Stimulated activated CD4-positive, alpha-beta T cell treated with anti-CD3 and anti-CD28 coated beads, TNF-alpha, amount 100 ng/mL, for 24 hours (primary cell): ENCODE data around the gene KCNE3.

Source experiments
- DNase-seq, 3 experiments: peaks; one replicate each; pipeline ENCODE4 v3.0.0-alpha.2; 2020; ENCODE audit warnings: low read depth in 3 of 3

The KCNE3 gene, protein sequence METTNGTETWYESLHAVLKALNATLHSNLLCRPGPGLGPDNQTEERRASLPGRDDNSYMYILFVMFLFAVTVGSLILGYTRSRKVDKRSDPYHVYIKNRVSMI

DNA sequence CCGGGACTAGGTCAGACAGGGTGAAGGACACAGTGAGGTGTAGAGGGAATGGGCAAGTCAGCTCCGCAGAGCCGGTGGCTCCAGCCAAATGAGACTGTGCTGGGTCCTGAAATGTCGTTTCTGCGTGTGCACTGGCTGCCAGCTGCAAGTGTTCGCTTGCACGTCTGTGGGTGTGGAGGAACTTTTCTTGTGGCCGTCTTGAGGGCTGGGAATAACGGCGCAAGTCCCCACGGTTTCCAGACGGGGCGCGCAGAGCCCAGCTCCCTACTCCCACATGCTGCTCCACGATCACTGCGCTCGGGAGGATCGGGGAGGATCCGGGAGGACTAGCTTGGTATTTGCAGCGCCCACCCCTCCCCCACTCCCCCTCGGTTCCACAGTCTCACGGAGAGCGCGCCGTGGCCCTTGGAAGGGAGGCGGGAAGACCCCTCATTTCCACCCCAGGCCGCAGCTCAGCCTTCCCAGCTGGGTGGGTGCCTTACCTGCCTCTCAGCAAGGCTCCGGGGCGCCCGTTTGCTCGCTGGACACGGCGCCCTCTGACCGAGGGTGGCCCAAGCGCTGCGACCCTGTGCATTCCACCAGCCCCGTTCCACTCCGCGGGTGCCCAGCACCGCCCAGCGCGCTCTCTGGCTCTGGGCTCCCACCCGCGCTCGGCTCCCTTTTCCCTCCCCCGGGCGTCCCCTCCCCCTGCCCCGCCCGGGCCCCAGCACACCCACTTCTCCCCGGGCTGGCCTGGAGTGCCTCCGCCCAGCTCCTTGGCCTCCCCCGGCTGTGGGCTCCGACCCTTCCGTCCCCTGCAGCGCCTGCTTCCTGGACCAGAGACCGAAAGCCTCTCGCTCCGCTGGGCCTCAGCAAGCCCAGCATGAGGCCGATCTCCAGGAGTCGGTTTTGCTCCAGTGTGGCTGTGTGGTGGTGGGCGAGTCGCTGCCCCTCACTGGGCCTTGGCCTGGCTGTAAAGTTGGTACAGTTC is at the start of gene KCNE3:
Gene KCNE3, minus strand, starts transcription at position 634 of the 970 bp plus-strand sequence. CDS start 9,986 bp downstream, outside the sequence.
- no peak for DNase-seq

DNA sequence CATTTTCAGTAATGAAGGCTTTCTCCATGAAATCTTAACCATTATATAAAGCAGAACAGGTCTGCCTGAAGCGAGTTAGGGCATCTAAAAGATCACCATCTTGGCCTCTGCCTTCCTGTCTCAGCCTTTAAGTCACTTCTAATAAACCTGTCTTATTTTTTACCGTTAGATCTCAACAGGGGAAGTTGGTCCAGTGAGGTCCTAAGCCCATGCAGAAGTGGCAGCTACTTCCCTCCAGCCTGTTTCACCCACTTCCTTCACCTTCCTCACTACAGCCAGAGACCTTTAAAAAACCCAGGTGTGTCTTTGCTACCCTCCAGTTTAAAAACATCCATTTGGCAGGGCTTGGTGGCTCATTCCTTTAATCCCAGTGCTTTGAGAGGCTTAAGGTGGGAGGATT is 40.2 kb upstream of the KCNE3 start:
- DNase-seq, result no peak

DNA sequence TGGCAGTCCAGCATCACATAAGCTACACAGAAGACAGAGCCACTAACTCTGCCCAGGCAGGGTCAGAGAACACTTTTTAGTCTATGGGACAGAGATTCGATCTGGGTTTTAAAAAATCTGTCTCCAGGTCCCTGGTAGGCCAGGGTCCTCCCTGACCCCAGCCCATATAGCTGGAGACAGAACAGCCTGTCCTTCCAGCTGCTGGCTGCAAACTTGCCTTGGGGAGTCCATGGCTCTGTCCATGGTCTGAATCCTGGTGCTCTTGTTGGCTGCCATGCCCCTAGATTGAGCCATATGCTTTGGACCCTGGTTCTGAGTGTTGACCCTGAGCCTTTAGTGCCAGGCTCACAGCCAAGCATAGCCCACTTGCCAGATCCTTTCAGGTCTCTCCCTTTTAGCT is 39.5 kb upstream of the KCNE3 start:
- DNase-seq, result no peak

DNA sequence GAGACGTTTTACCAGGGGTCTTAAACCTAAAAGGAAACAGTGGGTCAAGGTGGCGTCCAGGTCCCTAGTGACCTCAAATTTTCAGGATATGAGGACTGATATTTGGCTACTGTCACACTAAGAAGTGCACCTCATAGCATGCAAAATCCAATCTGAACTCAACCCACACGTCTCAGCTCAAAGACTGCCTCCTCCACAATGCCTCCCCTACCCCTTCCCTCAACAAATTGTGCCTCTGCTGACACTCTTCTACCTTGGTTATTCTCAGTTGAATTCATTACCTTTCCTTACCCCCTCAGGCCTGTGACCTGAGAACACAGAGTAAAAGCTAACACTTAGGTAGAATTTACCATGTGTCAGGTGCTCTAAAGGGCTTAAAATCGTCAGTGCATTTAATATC is 38.6 kb upstream of the KCNE3 start:
- DNase-seq, result no peak

DNA sequence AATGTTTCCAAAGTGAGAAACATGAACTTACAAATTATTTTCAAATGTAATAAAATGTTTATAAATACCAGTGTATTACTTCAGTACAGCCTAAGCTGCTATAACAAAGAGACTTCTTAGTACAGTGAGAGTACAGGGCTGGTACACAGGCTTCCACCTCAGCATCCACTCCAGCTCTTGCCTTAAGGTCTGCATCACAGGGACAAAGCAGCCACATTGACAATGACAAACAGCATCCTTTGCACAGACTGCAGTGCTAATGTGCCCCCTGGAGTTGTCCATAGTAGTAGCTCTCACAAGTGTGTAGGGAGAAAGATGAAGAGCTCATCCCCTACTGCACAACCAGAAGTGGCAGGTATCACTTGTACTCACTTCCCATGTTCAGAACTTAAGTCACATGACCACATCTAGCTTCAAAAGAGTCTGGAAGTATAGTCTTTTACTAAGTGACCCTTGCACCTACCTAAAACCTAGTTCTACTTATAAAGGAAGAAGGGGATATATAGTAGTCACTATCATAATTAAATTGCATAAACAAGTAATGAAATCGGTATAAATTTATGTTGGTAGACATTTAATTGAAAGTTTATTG is 36.8 kb upstream of the KCNE3 start:
- no peak for DNase-seq

DNA sequence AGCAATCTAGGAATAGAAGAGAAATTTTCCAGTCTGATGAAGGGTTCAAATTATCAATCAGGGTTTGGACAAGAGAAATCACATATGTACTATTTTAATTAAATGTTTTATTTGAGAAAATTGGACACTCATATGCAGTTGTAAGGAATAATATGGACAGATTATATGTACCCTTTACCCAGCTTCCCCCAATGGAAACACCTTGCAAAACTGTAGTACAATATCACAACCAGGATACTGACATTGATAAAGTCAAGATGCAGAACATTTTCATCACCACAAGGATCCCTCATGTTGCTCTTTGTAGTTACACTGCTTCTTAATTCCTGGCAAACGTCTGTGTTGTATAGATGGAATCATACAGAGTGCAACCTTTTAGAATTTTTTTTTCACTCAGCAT is 27.6 kb upstream of the KCNE3 start:
- no peak for DNase-seq

DNA sequence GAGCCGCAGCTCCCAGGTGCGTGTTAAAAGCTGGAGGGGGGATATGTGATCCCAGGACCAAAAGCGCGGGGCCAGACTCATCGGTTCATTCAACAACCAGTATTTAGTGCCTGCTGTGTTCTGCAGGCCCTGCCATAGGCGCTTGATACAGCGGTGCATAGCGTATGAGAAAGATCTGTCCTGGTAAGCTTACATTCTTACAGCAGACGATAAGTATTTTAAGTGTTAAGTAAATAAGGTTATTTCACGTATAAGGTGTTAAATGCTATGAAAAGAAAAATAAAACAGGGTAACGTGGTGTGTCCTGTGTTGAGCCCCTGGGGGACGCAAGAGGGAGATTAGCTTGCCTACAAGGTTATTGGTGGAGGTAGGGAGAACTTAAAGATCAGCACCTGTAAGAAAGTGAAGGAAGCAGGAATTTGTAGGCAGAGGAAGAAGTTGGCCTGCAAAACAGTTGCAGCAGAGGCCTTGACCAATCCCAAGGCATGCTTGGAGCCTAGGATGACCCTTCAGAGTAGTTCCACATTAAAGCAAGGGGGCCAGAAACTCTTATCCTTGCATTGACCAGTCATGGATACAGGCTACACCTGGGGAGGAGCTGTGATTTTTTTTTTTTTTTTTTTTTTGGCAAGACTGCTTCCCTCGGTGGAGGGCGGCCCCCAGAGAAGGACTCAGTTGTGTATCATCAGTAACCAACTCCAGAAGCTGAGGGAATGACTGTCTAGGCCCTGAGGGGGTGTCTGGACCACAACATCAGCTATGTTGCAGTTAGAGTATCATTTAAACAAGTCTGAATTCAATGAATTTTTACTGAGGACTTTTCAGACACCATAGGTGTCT is 26.7 kb upstream of the KCNE3 start:
- no peak for DNase-seq

DNA sequence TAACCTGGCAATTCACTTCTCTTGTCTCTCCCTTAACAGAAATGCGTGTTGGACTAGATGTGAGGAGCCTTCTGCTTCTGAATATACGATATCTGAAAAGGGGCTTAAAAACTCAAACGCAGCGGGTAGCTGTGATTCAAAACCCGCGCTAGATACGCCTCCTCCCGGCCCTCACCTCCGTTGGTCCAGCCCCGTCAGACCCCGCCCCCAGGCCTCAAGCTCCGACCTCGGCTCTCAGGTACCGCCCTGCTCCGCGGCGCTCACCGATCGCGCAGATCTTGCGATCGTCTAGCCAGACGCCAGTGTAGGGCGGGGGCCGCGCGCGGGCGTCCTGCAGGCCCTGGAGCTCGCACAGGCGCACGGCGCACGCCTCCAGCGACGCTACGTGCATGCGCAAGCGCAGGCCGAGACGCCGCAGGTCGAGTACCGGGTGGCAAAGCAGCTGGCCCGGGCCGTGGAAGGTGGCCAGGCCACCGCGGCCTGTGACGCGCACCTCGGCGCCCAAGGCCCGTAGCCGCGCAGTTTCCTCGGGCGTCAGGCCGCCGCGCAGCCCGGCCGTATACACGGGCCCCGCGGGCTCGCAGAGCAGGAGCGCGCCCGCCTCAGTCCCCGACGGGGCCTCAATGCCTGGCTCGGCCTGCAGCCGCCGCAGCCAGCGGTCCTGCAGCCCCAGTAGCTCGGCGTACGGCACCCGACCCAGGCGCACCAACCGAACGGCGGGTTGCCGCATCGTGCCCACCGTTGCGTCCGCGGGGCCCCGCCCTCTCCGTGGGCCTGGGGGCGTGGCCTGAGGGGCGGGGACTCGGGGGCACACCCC is 25.8 kb upstream of the KCNE3 start, which contains the start of gene LIPT2:
Gene LIPT2, minus strand, starts transcription at position 751 of the 817 bp plus-strand sequence. Its CDS starts 21 bp downstream, at position 730.
- peak; percentile 94 to 98 (median 95) for DNase-seq

DNA sequence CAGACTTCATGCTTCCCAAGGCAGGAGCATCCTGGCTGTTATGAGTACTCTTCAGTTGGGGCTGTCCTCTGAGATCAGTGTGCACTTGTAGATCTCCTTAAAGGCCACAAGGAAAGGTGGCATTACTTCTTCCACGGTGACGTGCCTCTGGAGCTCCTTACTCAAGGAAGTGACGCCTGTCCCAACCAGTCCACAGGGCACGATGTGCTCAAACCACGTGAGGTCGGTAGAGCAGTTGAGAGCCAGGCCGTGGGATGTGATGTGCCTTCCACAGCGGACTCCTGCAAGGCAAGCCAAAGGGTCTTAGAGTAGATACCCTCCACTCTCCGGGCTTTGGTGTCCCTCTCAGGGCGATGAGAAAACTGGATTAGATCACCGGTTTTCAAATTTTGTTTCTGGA is 24.7 kb upstream of the KCNE3 start:
- no peak for DNase-seq

DNA sequence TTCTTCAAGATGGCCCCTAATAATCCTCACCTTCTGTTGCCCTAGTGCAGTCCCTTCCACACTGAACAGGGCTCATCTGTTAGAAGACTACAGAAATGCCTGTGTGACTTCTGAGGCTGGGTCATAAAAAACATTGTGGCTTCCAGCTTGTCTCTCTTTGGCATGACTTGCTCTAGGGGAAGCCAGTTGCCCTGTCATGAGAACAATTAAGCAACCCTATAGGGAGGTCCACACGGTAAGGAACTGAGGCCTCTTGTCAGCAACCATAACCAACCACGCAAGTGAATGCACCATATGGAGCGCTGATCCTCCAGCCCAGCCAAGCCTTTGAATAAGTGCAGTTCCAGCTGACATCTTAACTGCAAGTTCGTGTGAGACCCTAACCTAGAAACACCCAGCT is 23.6 kb upstream of the KCNE3 start:
- no peak for DNase-seq

DNA sequence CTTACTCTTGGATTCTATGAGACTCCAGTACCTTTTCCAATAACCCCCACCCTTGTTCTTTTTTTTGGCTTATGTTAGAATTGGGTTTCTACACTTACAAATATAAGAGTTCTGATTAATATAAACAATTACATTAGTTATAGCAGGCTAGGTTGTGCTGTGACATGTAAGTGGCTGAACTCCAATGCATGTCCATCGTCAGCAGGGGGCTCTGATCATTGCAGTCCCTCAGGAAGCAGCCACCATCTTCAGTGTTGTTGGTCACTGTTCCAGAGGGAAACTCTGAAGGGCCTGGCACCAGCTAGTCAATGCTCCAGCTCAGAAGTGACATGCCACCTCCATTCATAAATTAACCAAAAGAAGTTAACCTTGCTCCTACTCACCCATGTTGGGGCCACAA is 20.5 kb upstream of the KCNE3 start:
- DNase-seq, result no peak

DNA sequence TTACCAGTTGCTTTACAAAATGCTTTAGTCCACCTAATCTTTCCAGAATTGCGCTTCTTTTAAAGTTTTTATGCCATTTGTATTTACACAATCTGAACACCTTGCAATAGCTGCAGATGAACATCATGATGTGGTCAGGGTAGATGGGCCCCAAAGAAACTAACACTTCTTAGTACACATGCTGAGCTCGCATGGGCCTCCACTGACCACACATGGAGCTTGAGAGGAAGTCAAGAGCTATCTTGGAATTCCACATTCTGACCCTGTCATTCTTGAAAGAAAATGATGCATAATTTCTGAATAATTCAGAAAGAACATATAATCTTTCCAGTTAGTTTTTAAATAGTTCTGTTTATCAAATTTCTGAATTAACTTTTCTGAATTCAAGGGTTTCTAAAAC is 18.5 kb upstream of the KCNE3 start:
- no peak for DNase-seq

DNA sequence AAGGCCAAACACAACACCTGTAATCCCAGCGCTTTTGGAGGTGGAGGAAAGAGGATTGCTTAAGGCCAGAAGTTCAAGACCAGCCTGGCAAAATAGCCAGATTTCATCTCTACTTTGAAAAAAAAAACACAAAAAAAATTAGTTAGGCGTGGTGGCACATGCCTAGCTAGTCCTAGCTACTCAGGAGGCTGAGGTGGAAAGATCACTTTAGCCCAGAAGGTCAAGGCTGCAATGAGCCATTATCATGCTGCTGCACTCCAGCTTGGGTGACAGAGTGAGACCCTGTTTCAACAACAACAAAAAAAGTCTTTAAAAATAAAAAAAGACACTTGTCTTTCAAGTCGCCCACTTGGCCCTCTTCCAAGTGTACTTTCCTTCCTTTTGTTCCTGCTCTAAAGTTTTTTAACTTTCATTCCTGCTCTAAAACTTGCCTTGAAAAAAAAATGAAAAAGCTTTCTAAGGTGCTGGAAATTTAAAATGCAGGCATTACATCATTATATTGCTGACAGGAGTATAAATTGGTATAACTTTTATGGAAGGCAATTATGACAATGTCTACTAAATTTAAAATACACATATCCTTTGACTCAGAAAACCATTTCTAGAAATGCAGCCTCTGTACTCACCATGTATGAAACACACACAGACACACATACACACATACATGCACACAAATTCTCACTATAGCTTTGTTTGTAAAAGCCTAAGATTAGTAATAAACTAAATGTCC is 13.5 kb upstream of the KCNE3 start:
- DNase-seq, result no peak

DNA sequence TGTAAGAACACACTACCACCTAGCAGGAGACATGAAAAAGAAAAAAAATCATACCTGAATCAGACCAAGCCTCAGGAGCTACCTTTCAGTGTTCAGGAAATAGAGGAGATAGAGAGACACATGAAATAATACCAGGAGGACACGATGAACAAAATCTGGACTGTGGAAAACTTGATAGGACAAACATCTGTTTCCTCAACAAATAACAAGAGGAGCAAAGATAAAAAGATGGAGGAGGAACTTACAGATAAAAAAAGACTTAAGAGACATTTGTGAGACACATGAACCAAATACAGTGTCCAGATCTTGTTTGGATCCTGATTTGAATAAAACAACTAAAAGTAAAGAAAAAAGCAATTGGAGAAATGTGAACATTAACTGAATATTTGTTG is 12.4 kb upstream of the KCNE3 start:
- no peak for DNase-seq

DNA sequence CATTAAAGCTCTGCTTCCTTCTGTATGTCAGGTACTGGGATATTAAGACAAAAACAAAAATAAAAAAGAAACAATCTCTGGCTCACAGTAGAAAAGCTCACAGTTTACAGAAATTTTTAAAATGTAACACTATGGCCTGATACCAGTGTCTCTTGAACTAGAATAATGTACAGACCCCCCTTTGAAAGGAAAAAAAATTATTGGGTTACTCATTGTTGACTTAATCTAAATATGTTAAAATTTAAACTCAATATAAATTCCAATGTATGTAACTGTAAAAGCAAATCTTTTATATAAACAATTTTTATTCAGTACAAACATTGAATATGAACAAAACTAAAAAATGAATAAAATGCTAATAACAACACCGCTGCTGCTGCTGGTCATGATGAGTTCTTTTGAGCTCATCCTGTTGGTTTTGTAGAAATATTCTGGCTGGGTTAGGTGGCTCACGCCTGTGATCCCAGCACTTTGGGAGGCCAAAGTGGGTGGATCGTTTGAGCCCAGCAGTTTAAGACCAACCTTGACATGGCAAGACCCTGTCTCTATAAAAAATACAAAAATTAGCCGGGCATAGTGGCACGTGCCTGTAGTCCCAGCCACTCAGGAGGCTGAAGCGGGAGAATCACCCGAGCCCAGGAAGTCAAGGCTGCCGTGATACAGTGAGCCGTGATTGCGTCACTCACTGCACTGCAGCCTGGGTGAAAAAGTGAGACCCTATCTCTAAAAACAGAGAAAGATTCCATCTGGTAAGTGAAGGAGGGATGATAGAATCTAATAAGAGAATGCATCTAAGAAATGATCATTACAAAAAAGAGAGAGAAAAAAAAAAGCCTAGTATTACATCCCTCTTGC is 11.8 kb upstream of the KCNE3 start:
- no peak for DNase-seq

DNA sequence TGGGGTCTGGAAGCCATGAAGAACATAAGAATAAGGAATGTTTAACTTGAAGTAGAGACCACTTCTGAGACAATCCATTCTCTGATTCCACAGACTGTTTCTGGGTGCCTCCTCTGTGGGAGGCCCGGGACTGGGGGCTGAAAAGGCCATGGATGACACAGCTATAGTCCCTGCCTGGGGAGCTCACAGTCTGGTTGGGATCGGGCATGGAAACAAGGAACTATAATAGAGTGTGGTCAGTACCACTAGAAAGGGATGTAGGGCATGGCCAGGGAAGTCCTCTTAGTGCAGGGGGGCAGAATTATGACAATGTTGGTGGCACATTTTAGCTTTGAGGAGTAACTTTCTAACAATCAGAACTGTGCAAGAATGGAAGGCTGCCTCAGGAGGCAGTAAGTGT is 9.2 kb upstream of the KCNE3 start:
- no peak for DNase-seq

DNA sequence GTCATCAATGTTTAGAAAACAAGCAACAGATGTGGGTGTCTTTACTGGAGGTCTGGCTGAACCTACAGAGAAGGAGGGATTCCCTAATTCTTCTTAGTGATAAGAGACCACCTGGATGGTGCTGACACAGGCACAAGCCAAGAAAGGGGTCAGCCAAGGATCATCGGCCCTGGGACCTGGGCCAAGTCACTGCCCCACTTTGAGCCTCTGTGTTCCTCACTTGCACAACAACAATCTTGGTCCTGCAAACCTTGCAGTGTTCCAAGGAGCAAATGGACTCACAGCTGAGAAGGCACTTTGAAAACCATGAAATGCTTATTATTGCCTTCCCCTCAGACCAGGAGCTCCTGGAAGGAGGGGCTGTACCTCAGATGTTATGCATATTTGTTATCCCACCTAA is 7.0 kb upstream of the KCNE3 start:
- DNase-seq, result no peak

DNA sequence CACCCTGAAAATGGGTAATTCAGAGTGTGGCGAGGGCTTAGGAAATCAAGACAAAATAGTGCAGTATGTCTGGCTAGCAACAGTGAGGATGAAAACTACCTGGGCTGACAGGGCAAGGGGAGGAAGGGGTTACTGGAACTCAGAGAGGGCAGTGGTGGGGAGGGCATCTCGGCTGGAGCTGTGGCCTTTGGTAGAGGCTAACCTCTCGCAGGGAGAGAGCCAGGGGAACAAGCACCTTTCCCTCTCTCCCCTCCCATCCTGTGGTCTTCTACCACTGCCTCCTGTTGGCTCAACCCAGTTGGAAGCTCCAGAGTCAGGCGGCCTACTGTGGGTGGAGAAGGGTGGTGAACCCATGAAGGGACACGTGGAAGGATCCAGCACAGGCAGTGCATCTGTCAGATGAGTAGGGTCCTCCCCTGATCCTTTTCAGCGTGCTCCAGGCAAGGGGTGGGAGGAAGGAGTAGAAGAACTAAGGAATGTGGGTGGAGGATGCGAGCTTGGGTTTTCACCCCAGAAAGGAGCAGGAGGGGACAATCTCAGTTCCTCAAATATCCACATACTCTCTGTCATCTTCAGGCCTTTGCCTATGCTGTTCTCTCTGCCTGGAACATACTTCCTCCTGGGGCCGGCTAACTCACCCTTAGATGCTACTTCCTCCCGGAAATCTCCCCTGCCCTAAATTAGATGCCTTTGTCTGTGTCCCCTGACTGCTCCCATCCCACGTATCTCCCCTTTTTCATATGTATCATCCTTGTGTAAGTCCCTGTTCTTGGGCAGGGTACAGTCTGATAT is 6.2 kb upstream of the KCNE3 start:
- DNase-seq, result no peak
